ENCODE measurements around the gene CAPZB.

- TF ChIP-seq POLR2AphosphoS5 (IDR thresholded peaks at IDR 0.05) = no peak
- TF ChIP-seq, protein P1, sequence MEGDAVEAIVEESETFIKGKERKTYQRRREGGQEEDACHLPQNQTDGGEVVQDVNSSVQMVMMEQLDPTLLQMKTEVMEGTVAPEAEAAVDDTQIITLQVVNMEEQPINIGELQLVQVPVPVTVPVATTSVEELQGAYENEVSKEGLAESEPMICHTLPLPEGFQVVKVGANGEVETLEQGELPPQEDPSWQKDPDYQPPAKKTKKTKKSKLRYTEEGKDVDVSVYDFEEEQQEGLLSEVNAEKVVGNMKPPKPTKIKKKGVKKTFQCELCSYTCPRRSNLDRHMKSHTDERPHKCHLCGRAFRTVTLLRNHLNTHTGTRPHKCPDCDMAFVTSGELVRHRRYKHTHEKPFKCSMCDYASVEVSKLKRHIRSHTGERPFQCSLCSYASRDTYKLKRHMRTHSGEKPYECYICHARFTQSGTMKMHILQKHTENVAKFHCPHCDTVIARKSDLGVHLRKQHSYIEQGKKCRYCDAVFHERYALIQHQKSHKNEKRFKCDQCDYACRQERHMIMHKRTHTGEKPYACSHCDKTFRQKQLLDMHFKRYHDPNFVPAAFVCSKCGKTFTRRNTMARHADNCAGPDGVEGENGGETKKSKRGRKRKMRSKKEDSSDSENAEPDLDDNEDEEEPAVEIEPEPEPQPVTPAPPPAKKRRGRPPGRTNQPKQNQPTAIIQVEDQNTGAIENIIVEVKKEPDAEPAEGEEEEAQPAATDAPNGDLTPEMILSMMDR (IDR thresholded peaks at IDR 0.05) = no peak
- no peak for TF ChIP-seq POLR2A (IDR thresholded peaks at IDR 0.05)
- TF ChIP-seq EP300 (IDR thresholded peaks at IDR 0.05; ENCODE audit: low read depth) = no peak
Observed at GRCh38 chr1:19360016-19360415, 125.3 kb downstream of the CAPZB start.

Measured in transverse colon (tissue), 4 donors.